Activated CD8-positive, alpha-beta memory T cell treated with anti-CD3 and anti-CD28 coated beads for 24 hours (primary cell): Measurements from ENCODE around the gene KCNIP3.
"Not testable (repeated sequence)": the region's sequence is repeated elsewhere in the genome, so short reads cannot be mapped to it uniquely, and the experiment has no call there.

ENCODE experiments used
- DNase-seq: peaks from one replicate; pipeline ENCODE4 v3.0.0-alpha.2; 2020

KCNIP3 gene

GRCh38 chr2:95374451-95374920, 77.3 kb downstream of the KCNIP3 start:
- no peak for DNase-seq

- no peak for DNase-seq
Observed at GRCh38 chr2:95374921-95375471, 77.8 kb downstream of the KCNIP3 start.

- DNase-seq, result no peak
Observed at GRCh38 chr2:95375532-95376150, 78.5 kb downstream of the KCNIP3 start.

- no peak for DNase-seq
Observed at GRCh38 chr2:95376311-95377215, 79.4 kb downstream of the KCNIP3 start.

- DNase-seq, result no peak
Observed at GRCh38 chr2:95377216-95378123, 80.3 kb downstream of the KCNIP3 start.

GRCh38 chr2:95378281-95378680, 81.1 kb downstream of the KCNIP3 start:
- DNase-seq, result not testable (repeated sequence)

GRCh38 chr2:95379371-95379831, 82.3 kb downstream of the KCNIP3 start:
- DNase-seq, result no peak

- no peak for DNase-seq
Observed at GRCh38 chr2:95380280-95380679, 83.1 kb downstream of the KCNIP3 start.

- DNase-seq, result no peak
Observed at GRCh38 chr2:95380731-95381130, 83.6 kb downstream of the KCNIP3 start.

GRCh38 chr2:95381212-95382191, 84.4 kb downstream of the KCNIP3 start:
- DNase-seq, result no peak

GRCh38 chr2:95382192-95382591, 85.0 kb downstream of the KCNIP3 start:
- no peak for DNase-seq

GRCh38 chr2:95382686-95383634, 85.8 kb downstream of the KCNIP3 start:
- peak; percentile 40 for DNase-seq

- peak; percentile 45 for DNase-seq
Observed at GRCh38 chr2:95383635-95384027, 86.5 kb downstream of the KCNIP3 start.

- DNase-seq, result peak; percentile 33
Observed at GRCh38 chr2:95384854-95385569, 87.9 kb downstream of the KCNIP3 start.

- DNase-seq, result no peak
Observed at GRCh38 chr2:95385570-95385984, 88.4 kb downstream of the KCNIP3 start.

- DNase-seq, result no peak
Observed at GRCh38 chr2:95386031-95386430, 88.9 kb downstream of the KCNIP3 start.

GRCh38 chr2:95387358-95387757, 90.2 kb downstream of the KCNIP3 start:
- DNase-seq, result no peak

- no peak for DNase-seq
Observed at GRCh38 chr2:95388091-95388692, 91.0 kb downstream of the KCNIP3 start.

GRCh38 chr2:95388856-95389244, 91.7 kb downstream of the KCNIP3 start:
- DNase-seq, result no peak
